Adrenal gland (tissue), 12 donors: ENCODE measurements around the gene RPH3AL. TPM values are rescaled to one million over a fixed set of nuclear protein-coding genes. Genes with fewer than 3 reads are reported as not detected.

ENCODE experiments used
- DNase-seq, 7 donors: peaks; one replicate each; pipeline ENCODE4 v3.0.0-alpha.2; 2019 to 2020
- H3K27ac ChIP-seq, 5 donors: fragments of 200-600 bp; sonication (generic) in 4 of 5; 1 replicate in 3 of 5; 2 replicates in 2 of 5; pipeline versions ENCODE4 v1.5.1 to v1.8.0; 2016 to 2020; ENCODE audit warnings: mild to moderate bottlenecking in 1 of 5
- H3K27me3 ChIP-seq: fragments of 200-600 bp; 2 replicates; pipeline ENCODE4 v1.8.0; 2021
- H3K36me3 ChIP-seq, 2 donors: fragments of 200-600 bp; replicated peaks in 1 of 2; 1 replicate in 1 of 2; 2 replicates in 1 of 2; pipeline versions ENCODE4 v1.5.1 to v1.8.0; 2018 to 2022
- H3K4me1 ChIP-seq, 2 donors: fragments of 200-600 bp; replicated peaks in 1 of 2; 1 replicate in 1 of 2; 2 replicates in 1 of 2; pipeline versions ENCODE4 v1.5.1 to v1.8.0; 2018 to 2021
- H3K4me3 ChIP-seq, 4 donors: fragments of 200-600 bp; sonication (generic) in 3 of 4; one replicate each; pipeline ENCODE4 v1.5.1; 2016 to 2018
- H3K9me3 ChIP-seq, 3 donors: fragments of 200-600 bp; sonication (generic) in 1 of 3; replicated peaks in 1 of 3; 1 replicate in 2 of 3; 2 replicates in 1 of 3; pipeline versions ENCODE4 v1.5.1 to v1.8.0; 2016 to 2021
- CTCF ChIP-seq, 6 experiments: fragments of 450-650 bp in 4 of 6; fragments of 200-600 bp in 2 of 6; sonication (generic) in 1 of 6; IDR thresholded peaks; 1 replicate in 5 of 6; 2 replicates in 1 of 6; pipeline versions ENCODE4 v1.5.1 to v1.8.0; 2016 to 2021; ENCODE audit warnings: antibody characterized with exemption in 6 of 6, mild to moderate bottlenecking in 2 of 6, moderate library complexity in 1 of 6
- POLR2A ChIP-seq, 2 donors: fragments of 450-650 bp; IDR thresholded peaks; one replicate each; pipeline ENCODE4 v1.6.1; 2017; ENCODE audit warnings: antibody characterized with exemption in 2 of 2, mild to moderate bottlenecking in 2 of 2, moderate library complexity in 1 of 2
- WGBS, 4 donors: extraction: QIAGEN DNeasy Blood & Tissue Kit in 2 of 4; methylation state at CpG; one replicate each; pipeline versions ENCODE4 v1.1.5 to v1.1.7; 2013 to 2017; 5-methylcytosine and 5-hydroxymethylcytosine counted together
- intact Hi-C, 2 donors: fragments of 100-400 bp; cut with DNase I; formaldehyde crosslinking; loops; one replicate each; pipeline versions ENCODE4 v1.14.1 to v1.15.0; 2022 to 2023
- polyA plus RNA-seq, 3 donors: library from polyadenylated mRNA; stranded (reverse); fragments of 200-250 nt in 2 of 3; fragments of 350-450 nt in 1 of 3; fragmentation: Illumina TruSeq in 1 of 3; extraction: RNeasy Lipid Tissue Mini Kit (QIAGEN cat#74804) in 1 of 3; gene quantifications; one replicate each; pipeline ENCODE4 v1.2.3, GENCODE V29; 2013 to 2014
- total RNA-seq, 9 donors: library from RNA; depleted of rRNA in 4 of 9; stranded (reverse); fragments of >200 nt in 4 of 9; fragments of 120-200 nt in 1 of 9; fragmentation: NEBNext Ultra II Directional in 1 of 9; extraction: Animal tissue kit (Norgen Biotek cat#: 25700) in 1 of 9; gene quantifications; one replicate each; pipeline versions ENCODE4 v1.1.0 to v1.2.4, GENCODE V29; 2013 to 2023
- donor health status: healthy with polysubstance abuse.
- donor health status: Bipolar disorder and iron deficiency.
- donor health status: DM: yes; HTN: yes; CAD: no.
- donor health status: DM: no; HTN: no; CAD: no.
- donor health status: DM: no; HTN: no; CAD: no.
- donor health status: DM: yes; HTN: yes; CAD: no.

Gene RPH3AL
- total and polyA plus RNA-seq, 12 donors = 7.7 to 79.2 (median 33.7) TPM

GRCh38 chr17:353838-354234 is 1.2 kb upstream of the RPH3AL start:
- Histone ChIP-seq H3K36me3 (no peaks in the 10 kb centered on the region), H3K4me1 (peaks cover 37 to 58% of the 10 kb centered on the region in 2 donors), H3K4me3 (no peak overlapping the region), H3K27me3 (no peaks in the 10 kb centered on the region), H3K9me3 (no peaks in the 10 kb centered on the region), H3K27ac (peak overlapping the region in 3 of 5 donors; percentile 72 to 93 (median 90))
- no peak for DNase-seq
- 94 to 100% (median 97%) methylated on average over 8 of the region's 8 CpGs for whole genome bisulfite sequencing, 4 donors
- intact Hi-C loops = no loop called here
- TF ChIP-seq POLR2A (IDR thresholded peaks at IDR 0.05) = no peak
- TF ChIP-seq CTCF (IDR thresholded peaks at IDR 0.05) = no peak

- peak overlapping the region in 4 of 5 donors; percentile 61 to 93 (median 81) for H3K27ac ChIP-seq
- no peaks in the 10 kb centered on the region for H3K36me3 ChIP-seq
Measured at GRCh38 chr17:353213-353837, 718 bp upstream of the RPH3AL start.

GRCh38 chr17:351875-352420 is 659 bp downstream of the RPH3AL start:
- Histone ChIP-seq H3K27me3 (no peaks in the 10 kb centered on the region), H3K4me3 (peak overlapping the region in 1 of 4 donors; percentile 27), H3K27ac (peak overlapping the region; percentile 61 to 93 (median 72)), H3K36me3 (no peaks in the 10 kb centered on the region), H3K4me1 (peaks cover 37 to 68% of the 10 kb centered on the region in 2 donors), H3K9me3 (no peaks in the 10 kb centered on the region)
- DNase-seq = peak in 1 of 7 donors; percentile 52
- 83 to 92% (median 86%) methylated on average over 19 of the region's 19 CpGs for WGBS, 4 donors
- intact Hi-C loops = no loop called here
- TF ChIP-seq POLR2A (IDR thresholded peaks at IDR 0.05) (no peak), CTCF (IDR thresholded peaks at IDR 0.05) (no peak)

More at GRCh38 chr17:353213-353837, 718 bp upstream of the RPH3AL start:
- Histone ChIP-seq H3K4me3 (no peak overlapping the region), H3K9me3 (no peaks in the 10 kb centered on the region), H3K27me3 (no peaks in the 10 kb centered on the region), H3K4me1 (peaks cover 37 to 63% of the 10 kb centered on the region in 2 donors)
- 64 to 79% (median 70%) methylated on average over 8 of the region's 8 CpGs for WGBS, 4 donors
- TF ChIP-seq POLR2A (IDR thresholded peaks at IDR 0.05) = no peak
- TF ChIP-seq CTCF (IDR thresholded peaks at IDR 0.05) = no peak
- intact Hi-C loops = no loop called here
- DNase-seq = no peak

- H3K36me3 ChIP-seq = no peaks in the 10 kb centered on the region
- no peaks in the 10 kb centered on the region for H3K27me3 ChIP-seq
- intact Hi-C loops = no loop called here
- H3K27ac ChIP-seq = peak overlapping the region; percentile 41 to 93 (median 72)
- DNase-seq = no peak
- H3K4me3 ChIP-seq = no peak overlapping the region
- H3K4me1 ChIP-seq = peaks cover 37 to 68% of the 10 kb centered on the region in 2 donors
- H3K9me3 ChIP-seq = no peaks in the 10 kb centered on the region
- WGBS, 4 donors = 78 to 87% (median 79%) methylated on average over 6 of the region's 6 CpGs
- TF ChIP-seq CTCF (IDR thresholded peaks at IDR 0.05) (no peak), POLR2A (IDR thresholded peaks at IDR 0.05) (no peak)
Measured at GRCh38 chr17:351449-351738, 1.2 kb downstream of the RPH3AL start.
